Astrocyte (in vitro differentiated cells and primary cell): ENCODE measurements around the gene MIDN. TPM values are rescaled to one million over a fixed set of nuclear protein-coding genes. Genes with fewer than 3 reads are reported as not detected.

Experiments used
- DNase-seq: peaks from one replicate; pipeline ENCODE4 v3.0.0-alpha.2; 2010; ENCODE audit warnings: low read depth
- FAIRE-seq: peaks from 2 replicates; lab custom pipeline; 2011; peaks lifted over from hg19 to GRCh38; lab: Jason Lieb, UNC
- H2AFZ ChIP-seq: 2 replicates; pipeline ENCODE4 v1.6.0; 2012; ENCODE audit warnings: low read depth, low read length, inconsistent platforms
- H3K27ac ChIP-seq: 2 replicates; pipeline ENCODE4 v1.5.1; 2011; ENCODE audit warnings: low read depth, low read length, inconsistent platforms
- H3K27me3 ChIP-seq: 2 replicates; pipeline ENCODE4 v1.6.0; 2011; ENCODE audit warnings: low read length, inconsistent platforms; ENCODE audit not compliant: insufficient read depth
- H3K36me3 ChIP-seq: 2 replicates; pipeline ENCODE4 v1.5.1; 2011; ENCODE audit warnings: low read length, inconsistent platforms; ENCODE audit not compliant: insufficient read depth
- H3K4me1 ChIP-seq: 2 replicates; pipeline ENCODE4 v1.5.1; 2011; ENCODE audit warnings: low read length, inconsistent platforms; ENCODE audit not compliant: insufficient read depth
- H3K4me2 ChIP-seq: 2 replicates; pipeline ENCODE4 v1.6.0; 2012; ENCODE audit warnings: low read length, inconsistent platforms
- H3K4me3 ChIP-seq: 2 replicates; pipeline ENCODE4 v1.5.1; 2011; ENCODE audit warnings: low read depth, mild to moderate bottlenecking, low read length, inconsistent platforms; ENCODE audit not compliant: insufficient read depth
- H3K79me2 ChIP-seq: 2 replicates; pipeline ENCODE4 v1.6.0; 2012; ENCODE audit warnings: mild to moderate bottlenecking, low read length, inconsistent platforms; ENCODE audit not compliant: insufficient read depth
- H3K9ac ChIP-seq: 2 replicates; pipeline ENCODE4 v1.6.0; 2012; ENCODE audit warnings: mild to moderate bottlenecking, low read length, inconsistent platforms
- H3K9me3 ChIP-seq: 2 replicates; pipeline ENCODE4 v1.5.1; 2012; ENCODE audit warnings: low read depth, mild to moderate bottlenecking, low read length, inconsistent platforms; ENCODE audit not compliant: insufficient read depth
- H4K20me1 ChIP-seq: 2 replicates; pipeline ENCODE4 v1.6.0; 2012; ENCODE audit warnings: low read length, inconsistent platforms; ENCODE audit not compliant: insufficient read depth
- H3K27ac Mint-ChIP-seq: one replicate; pipeline ENCODE4 v1.8.0; 2021; ENCODE audit warnings: mild to moderate bottlenecking, mixed read lengths; ENCODE audit not compliant: unreplicated experiment
- H3K27me3 Mint-ChIP-seq: one replicate; pipeline ENCODE4 v1.8.0; 2021; ENCODE audit warnings: low read depth, mixed read lengths; ENCODE audit not compliant: unreplicated experiment
- H3K36me3 Mint-ChIP-seq: one replicate; pipeline ENCODE4 v1.8.0; 2021; ENCODE audit warnings: low read depth, mixed read lengths; ENCODE audit not compliant: unreplicated experiment
- H3K4me1 Mint-ChIP-seq: one replicate; pipeline ENCODE4 v1.8.0; 2021; ENCODE audit warnings: low read depth, mixed read lengths; ENCODE audit not compliant: unreplicated experiment
- H3K4me3 Mint-ChIP-seq: one replicate; pipeline ENCODE4 v1.8.0; 2021; ENCODE audit warnings: mild to moderate bottlenecking, moderate library complexity, mixed read lengths; ENCODE audit not compliant: unreplicated experiment
- H3K9me3 Mint-ChIP-seq: one replicate; pipeline ENCODE4 v1.8.0; 2021; ENCODE audit warnings: mild to moderate bottlenecking, mixed read lengths; ENCODE audit not compliant: unreplicated experiment
- EZH2 ChIP-seq: IDR thresholded peaks from 2 replicates; pipeline ENCODE4 v1.6.1; 2012; ENCODE audit warnings: mild to moderate bottlenecking, low read length, inconsistent platforms; ENCODE audit not compliant: insufficient read depth
- total RNA-seq: library from RNA; stranded (reverse); gene quantifications from 2 replicates; pipeline ENCODE4 v1.2.1, GENCODE V29; 2021
- TF ChIP-seq, protein P1 (sequence below): IDR thresholded peaks from 2 replicates; pipeline ENCODE4 v1.5.1; 2011; ENCODE audit warnings: low read depth, mild to moderate bottlenecking, inconsistent platforms, low read length, moderate library complexity; ENCODE audit not compliant: insufficient read depth

The MIDN gene
- total RNA-seq, 1 donor from 2014 or later: 141 TPM

DNA sequence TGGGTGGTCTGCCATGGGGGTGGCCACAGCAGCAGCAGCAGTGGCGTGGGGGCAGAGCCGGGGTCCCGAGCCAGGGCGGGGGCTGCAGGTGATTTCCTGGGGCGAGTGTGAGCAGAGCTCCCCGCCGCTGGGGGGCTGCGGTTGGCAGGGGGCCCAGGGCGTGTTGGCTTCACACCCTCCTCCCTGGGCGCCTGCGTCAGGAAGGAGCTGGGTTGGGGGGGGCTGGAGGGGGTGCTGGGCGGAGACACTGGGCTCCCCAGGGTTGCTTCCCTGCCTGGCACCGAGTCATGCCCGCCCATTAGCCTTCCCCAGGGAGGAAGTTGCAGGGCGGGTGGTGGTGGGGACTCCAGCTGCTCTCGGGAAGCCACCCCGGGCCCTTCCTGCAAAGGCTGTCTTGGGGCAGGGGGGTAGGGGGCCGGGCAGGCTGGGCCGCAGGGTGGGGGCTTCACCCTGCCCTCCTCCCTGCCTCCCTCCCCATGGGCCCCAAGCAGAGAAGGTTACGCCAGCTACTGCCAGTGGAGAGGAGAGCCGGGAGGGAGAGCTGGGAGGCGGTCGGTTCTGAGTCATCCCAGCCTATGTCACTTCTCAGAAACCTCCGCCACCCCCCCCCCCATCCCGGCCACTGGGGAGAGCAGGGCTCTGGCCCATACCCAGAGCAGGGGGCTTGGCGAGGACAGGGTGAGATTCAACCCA is 4.6 kb downstream of the MIDN start:
- Mint-ChIP-seq H3K9me3 (no peaks in the 10 kb centered on the region), H3K4me1 (peaks cover 10% of the 10 kb centered on the region), H3K27ac (peak overlapping the region; percentile 87), H3K36me3 (peaks cover 6% of the 10 kb centered on the region), H3K27me3 (no peaks in the 10 kb centered on the region), H3K4me3 (peak overlapping the region; percentile 57)
- H3K4me1 ChIP-seq: peaks cover 42% of the 10 kb centered on the region
- no peaks in the 10 kb centered on the region for H3K9me3 ChIP-seq
- H3K27ac ChIP-seq: peak overlapping the region; percentile 89
- peak overlapping the region; percentile 88 for H3K9ac ChIP-seq
- DNase-seq (peak; percentile 95), FAIRE-seq (no peak)
- TF ChIP-seq EZH2: no peak
- TF ChIP-seq, protein P1, sequence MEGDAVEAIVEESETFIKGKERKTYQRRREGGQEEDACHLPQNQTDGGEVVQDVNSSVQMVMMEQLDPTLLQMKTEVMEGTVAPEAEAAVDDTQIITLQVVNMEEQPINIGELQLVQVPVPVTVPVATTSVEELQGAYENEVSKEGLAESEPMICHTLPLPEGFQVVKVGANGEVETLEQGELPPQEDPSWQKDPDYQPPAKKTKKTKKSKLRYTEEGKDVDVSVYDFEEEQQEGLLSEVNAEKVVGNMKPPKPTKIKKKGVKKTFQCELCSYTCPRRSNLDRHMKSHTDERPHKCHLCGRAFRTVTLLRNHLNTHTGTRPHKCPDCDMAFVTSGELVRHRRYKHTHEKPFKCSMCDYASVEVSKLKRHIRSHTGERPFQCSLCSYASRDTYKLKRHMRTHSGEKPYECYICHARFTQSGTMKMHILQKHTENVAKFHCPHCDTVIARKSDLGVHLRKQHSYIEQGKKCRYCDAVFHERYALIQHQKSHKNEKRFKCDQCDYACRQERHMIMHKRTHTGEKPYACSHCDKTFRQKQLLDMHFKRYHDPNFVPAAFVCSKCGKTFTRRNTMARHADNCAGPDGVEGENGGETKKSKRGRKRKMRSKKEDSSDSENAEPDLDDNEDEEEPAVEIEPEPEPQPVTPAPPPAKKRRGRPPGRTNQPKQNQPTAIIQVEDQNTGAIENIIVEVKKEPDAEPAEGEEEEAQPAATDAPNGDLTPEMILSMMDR: no peak
- peak overlapping the region; percentile 84 for H3K4me3 ChIP-seq
- no peaks in the 10 kb centered on the region for H3K27me3 ChIP-seq
- H2AFZ ChIP-seq: no peak overlapping the region
- H4K20me1 ChIP-seq: peaks cover 61% of the 10 kb centered on the region
- peaks cover 78% of the 10 kb centered on the region for H3K79me2 ChIP-seq
- H3K36me3 ChIP-seq: peaks cover 24% of the 10 kb centered on the region
- peak overlapping the region; percentile 100 for H3K4me2 ChIP-seq

DNA sequence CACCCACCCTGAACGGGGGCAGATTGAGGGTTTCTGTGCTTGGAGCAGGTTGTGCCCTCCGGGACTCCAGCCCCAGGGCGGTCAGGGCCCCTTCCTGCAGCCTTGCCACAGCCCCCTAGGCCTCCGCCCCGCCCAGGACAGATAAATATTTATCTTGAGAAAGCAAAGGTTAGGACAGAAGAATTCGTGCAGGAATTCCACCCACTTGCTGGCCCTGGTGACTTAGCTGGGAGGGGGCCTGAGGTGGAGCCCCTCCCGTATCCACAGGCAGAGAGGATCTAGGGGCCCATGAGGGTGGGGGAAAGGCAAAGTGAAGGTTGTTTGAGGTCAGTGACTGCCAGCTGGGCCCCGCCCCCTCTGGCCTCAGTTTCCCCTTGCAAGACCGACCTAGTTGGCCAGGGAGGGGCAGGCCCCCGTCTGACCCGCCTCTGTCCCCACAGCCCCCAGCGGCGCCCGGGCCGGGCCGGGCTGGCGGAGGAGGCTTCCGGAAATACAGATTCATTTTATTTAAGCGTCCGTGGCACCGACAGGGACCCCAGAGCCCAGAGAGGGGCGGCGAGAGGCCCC is 5.2 kb downstream of the MIDN start:
- Mint-ChIP-seq H3K27me3 (no peaks in the 10 kb centered on the region), H3K27ac (peak overlapping the region; percentile 87), H3K36me3 (peaks cover 6% of the 10 kb centered on the region), H3K4me1 (peaks cover 10% of the 10 kb centered on the region), H3K9me3 (no peaks in the 10 kb centered on the region), H3K4me3 (peak overlapping the region; percentile 57)
- peaks cover 24% of the 10 kb centered on the region for H3K36me3 ChIP-seq
- no peaks in the 10 kb centered on the region for H3K27me3 ChIP-seq
- H3K4me1 ChIP-seq: peaks cover 43% of the 10 kb centered on the region
- DNase-seq: peak; percentile 80
- no peak for FAIRE-seq
- no peak overlapping the region for H2AFZ ChIP-seq
- peak overlapping the region; percentile 48 for H3K4me3 ChIP-seq
- H3K27ac ChIP-seq: peak overlapping the region; percentile 89
- H4K20me1 ChIP-seq: peaks cover 67% of the 10 kb centered on the region
- TF ChIP-seq, protein P1: no peak
- TF ChIP-seq EZH2: no peak
- peak overlapping the region; percentile 88 for H3K9ac ChIP-seq
- peak overlapping the region; percentile 100 for H3K4me2 ChIP-seq
- H3K9me3 ChIP-seq: no peaks in the 10 kb centered on the region
- H3K79me2 ChIP-seq: peaks cover 76% of the 10 kb centered on the region
